Medulla oblongata (tissue), 1 donor: Measurements from ENCODE around the gene KDR.

Source experiments
- DNase-seq: peaks from one replicate; pipeline ENCODE4 v3.0.0-alpha.2; 2015; ENCODE audit errors: extremely low spot score

The KDR gene

GRCh38 chr4:55079451-55080173 is 45.8 kb downstream of the KDR start:
- DNase-seq, result no peak

- no peak for DNase-seq
Observed at GRCh38 chr4:55078987-55079386, 46.4 kb downstream of the KDR start.

GRCh38 chr4:55077577-55077976 is 47.8 kb downstream of the KDR start:
- DNase-seq, result no peak

- no peak for DNase-seq
Observed at GRCh38 chr4:55075823-55076716, 49.3 kb downstream of the KDR start.

- no peak for DNase-seq
Observed at GRCh38 chr4:55075376-55075775, 50.0 kb downstream of the KDR start.

GRCh38 chr4:55074386-55074785 is 51.0 kb downstream of the KDR start:
- DNase-seq, result no peak

- no peak for DNase-seq
Observed at GRCh38 chr4:55071951-55072350, 53.4 kb downstream of the KDR start.

- DNase-seq, result no peak
Observed at GRCh38 chr4:55069248-55069647, 56.1 kb downstream of the KDR start.

GRCh38 chr4:55068522-55068921 is 56.9 kb downstream of the KDR start:
- DNase-seq, result no peak

GRCh38 chr4:55066018-55066417 is 59.4 kb downstream of the KDR start:
- DNase-seq, result no peak

GRCh38 chr4:55055529-55055928 is 69.9 kb downstream of the KDR start:
- DNase-seq, result no peak

- no peak for DNase-seq
Observed at GRCh38 chr4:55051532-55051931, 73.9 kb downstream of the KDR start.

- no peak for DNase-seq
Observed at GRCh38 chr4:55050418-55050950, 74.9 kb downstream of the KDR start.

- no peak for DNase-seq
Observed at GRCh38 chr4:55038176-55038890, 87.1 kb downstream of the KDR start.

GRCh38 chr4:55037728-55038127 is 87.7 kb downstream of the KDR start:
- no peak for DNase-seq

- DNase-seq, result no peak
Observed at GRCh38 chr4:55036405-55036804, 89.0 kb downstream of the KDR start.

- DNase-seq, result no peak
Observed at GRCh38 chr4:55035892-55036291, 89.5 kb downstream of the KDR start.

- DNase-seq, result no peak
Observed at GRCh38 chr4:55033296-55033695, 92.1 kb downstream of the KDR start.

- no peak for DNase-seq
Observed at GRCh38 chr4:55032788-55033187, 92.6 kb downstream of the KDR start.

- no peak for DNase-seq
Observed at GRCh38 chr4:55032179-55032578, 93.2 kb downstream of the KDR start.

- DNase-seq, result no peak
Observed at GRCh38 chr4:55031158-55031557, 94.2 kb downstream of the KDR start.

- DNase-seq, result no peak
Observed at GRCh38 chr4:55030589-55030988, 94.8 kb downstream of the KDR start.
